ENCODE data around the gene GIN1.

DNA sequence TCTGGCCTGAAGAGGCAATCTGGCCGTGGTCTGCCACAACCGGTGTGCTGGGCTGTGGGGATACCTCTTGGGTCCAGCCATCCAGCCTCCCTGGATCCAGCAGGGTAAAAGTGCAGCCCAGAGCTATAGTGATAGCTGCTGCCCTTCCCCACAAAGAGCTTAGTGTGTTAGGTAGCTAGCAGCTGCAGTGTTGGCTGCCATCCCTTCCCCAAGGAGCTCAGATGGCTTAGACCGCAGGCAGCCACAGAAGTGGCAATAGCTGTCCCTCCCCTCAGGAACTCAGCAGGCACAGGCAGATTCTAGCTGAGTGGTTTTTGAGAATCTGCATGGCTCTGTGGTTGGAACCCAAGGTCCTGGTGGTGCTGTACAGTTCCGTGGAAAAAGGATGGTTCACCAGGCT, 40.1 kb downstream of the GIN1 start:
- TF ChIP-seq, protein P1, sequence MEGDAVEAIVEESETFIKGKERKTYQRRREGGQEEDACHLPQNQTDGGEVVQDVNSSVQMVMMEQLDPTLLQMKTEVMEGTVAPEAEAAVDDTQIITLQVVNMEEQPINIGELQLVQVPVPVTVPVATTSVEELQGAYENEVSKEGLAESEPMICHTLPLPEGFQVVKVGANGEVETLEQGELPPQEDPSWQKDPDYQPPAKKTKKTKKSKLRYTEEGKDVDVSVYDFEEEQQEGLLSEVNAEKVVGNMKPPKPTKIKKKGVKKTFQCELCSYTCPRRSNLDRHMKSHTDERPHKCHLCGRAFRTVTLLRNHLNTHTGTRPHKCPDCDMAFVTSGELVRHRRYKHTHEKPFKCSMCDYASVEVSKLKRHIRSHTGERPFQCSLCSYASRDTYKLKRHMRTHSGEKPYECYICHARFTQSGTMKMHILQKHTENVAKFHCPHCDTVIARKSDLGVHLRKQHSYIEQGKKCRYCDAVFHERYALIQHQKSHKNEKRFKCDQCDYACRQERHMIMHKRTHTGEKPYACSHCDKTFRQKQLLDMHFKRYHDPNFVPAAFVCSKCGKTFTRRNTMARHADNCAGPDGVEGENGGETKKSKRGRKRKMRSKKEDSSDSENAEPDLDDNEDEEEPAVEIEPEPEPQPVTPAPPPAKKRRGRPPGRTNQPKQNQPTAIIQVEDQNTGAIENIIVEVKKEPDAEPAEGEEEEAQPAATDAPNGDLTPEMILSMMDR (IDR thresholded peaks at IDR 0.05; ENCODE audit: insufficient read depth, low read depth, low read length): no peak
- TF ChIP-seq EZH2 (IDR thresholded peaks at IDR 0.05; ENCODE audit: insufficient read depth, low read length): no peak

All from astrocyte (in vitro differentiated cells and primary cell).